ENCODE measurements around the gene C2orf72.
"Not testable (repeated sequence)": the region's sequence is repeated elsewhere in the genome, so short reads cannot be mapped to it uniquely, and the experiment has no call there.

The C2orf72 gene

GRCh38 chr2:231004930-231005329 lies 32.4 kb upstream of the C2orf72 start:
- H3K9me3 ChIP-seq; in situ Hi-C loops (cut with MboI; ENCODE audit: low sequenced_read_pairs); H3K4me1 ChIP-seq; DNase-seq (ENCODE audit: low spot score in 2 of 2); H3K36me3 ChIP-seq (replicated peaks); H3K27me3 ChIP-seq (ENCODE audit: low read depth); H3K4me3 ChIP-seq: not testable (repeated sequence)

GRCh38 chr2:231007286-231008098 lies 29.8 kb upstream of the C2orf72 start:
- no peak overlapping the region for H3K4me3 ChIP-seq
- no peaks in the 10 kb centered on the region for H3K36me3 ChIP-seq (replicated peaks)
- no peaks in the 10 kb centered on the region for H3K4me1 ChIP-seq
- in situ Hi-C loops (cut with MboI; ENCODE audit: low sequenced_read_pairs): no loop called here
- no peak for DNase-seq (ENCODE audit: low spot score in 2 of 2)
- H3K9me3 ChIP-seq: no peaks in the 10 kb centered on the region
- H3K27me3 ChIP-seq (ENCODE audit: low read depth): no peaks in the 10 kb centered on the region

- Histone ChIP-seq H3K4me3 (no peak overlapping the region), H3K4me1 (no peaks in the 10 kb centered on the region), H3K27me3 (ENCODE audit: low read depth) (no peaks in the 10 kb centered on the region), H3K9me3 (no peaks in the 10 kb centered on the region), H3K36me3 (replicated peaks) (no peaks in the 10 kb centered on the region)
- DNase-seq (ENCODE audit: low spot score in 2 of 2): no peak
- in situ Hi-C loops (cut with MboI; ENCODE audit: low sequenced_read_pairs): no loop called here
Measured at GRCh38 chr2:231008131-231008530, 29.2 kb upstream of the C2orf72 start.

DNA sequence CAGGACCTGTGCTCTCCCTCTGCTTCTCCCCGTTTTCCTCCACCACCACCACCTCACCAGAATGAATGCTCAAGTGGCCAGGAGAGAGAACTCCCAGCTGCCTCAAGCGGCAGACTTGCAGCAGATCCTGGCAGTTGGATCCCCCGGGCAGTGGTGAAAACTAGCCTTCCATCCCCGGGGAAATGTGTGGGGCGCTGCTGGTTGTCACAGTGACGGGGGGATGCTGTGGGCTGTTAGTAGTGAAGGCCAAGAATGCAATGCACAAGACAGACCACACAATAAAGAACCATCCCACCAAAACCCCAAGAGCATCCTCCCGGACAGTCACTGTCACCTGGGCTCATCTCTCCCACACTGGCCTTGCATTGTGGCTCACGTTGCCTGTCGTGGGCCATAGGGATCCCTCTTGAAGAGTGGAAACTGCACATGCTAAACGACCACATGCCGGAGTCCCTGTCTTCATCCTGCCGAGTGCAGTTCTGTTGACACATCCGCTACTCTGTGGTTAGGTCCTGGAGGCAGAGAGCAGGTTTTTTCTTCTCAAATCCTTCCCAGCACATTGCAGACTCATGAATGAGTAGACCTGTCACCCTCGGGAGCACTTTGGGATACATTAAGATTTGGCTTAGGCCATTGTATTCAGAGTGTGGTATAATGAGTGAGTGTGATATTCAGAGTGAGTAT lies 27.9 kb upstream of the C2orf72 start:
- Histone ChIP-seq H3K4me1 (no peaks in the 10 kb centered on the region), H3K27me3 (ENCODE audit: low read depth) (no peaks in the 10 kb centered on the region), H3K4me3 (no peak overlapping the region), H3K9me3 (no peaks in the 10 kb centered on the region), H3K36me3 (replicated peaks) (no peaks in the 10 kb centered on the region)
- no peak for DNase-seq (ENCODE audit: low spot score in 2 of 2)
- in situ Hi-C loops (cut with MboI; ENCODE audit: low sequenced_read_pairs): no loop called here

GRCh38 chr2:231010201-231010730 lies 27.1 kb upstream of the C2orf72 start:
- Histone ChIP-seq H3K9me3 (no peaks in the 10 kb centered on the region), H3K4me3 (no peak overlapping the region), H3K27me3 (ENCODE audit: low read depth) (no peaks in the 10 kb centered on the region), H3K36me3 (replicated peaks) (no peaks in the 10 kb centered on the region), H3K4me1 (no peaks in the 10 kb centered on the region)
- in situ Hi-C loops (cut with MboI; ENCODE audit: low sequenced_read_pairs): no loop called here
- DNase-seq (ENCODE audit: low spot score in 2 of 2): no peak

DNA sequence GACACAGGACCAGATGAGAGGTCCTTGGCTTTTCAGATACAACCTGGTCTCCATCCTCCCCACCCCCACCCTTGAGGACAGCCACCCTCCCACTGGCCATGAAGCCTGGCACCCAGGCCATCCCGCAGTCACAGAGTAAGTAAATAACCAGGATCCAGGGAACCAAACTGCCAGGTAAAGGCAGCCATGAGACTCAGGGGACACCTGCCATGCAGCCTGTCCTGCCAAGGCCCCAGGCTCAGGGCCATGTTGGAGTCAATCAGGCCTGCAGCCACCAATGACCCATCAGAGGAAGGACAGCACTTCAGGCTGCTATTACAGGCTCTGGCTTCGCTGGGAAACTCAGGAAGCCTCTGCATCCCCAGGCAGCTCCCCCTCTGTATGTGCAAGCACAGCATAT lies 25.8 kb upstream of the C2orf72 start:
- H3K4me3 ChIP-seq: no peak overlapping the region
- no peaks in the 10 kb centered on the region for H3K27me3 ChIP-seq (ENCODE audit: low read depth)
- H3K9me3 ChIP-seq: no peaks in the 10 kb centered on the region
- in situ Hi-C loops (cut with MboI; ENCODE audit: low sequenced_read_pairs): no loop called here
- no peaks in the 10 kb centered on the region for H3K4me1 ChIP-seq
- DNase-seq (ENCODE audit: low spot score in 2 of 2): no peak
- H3K36me3 ChIP-seq (replicated peaks): no peaks in the 10 kb centered on the region

DNA sequence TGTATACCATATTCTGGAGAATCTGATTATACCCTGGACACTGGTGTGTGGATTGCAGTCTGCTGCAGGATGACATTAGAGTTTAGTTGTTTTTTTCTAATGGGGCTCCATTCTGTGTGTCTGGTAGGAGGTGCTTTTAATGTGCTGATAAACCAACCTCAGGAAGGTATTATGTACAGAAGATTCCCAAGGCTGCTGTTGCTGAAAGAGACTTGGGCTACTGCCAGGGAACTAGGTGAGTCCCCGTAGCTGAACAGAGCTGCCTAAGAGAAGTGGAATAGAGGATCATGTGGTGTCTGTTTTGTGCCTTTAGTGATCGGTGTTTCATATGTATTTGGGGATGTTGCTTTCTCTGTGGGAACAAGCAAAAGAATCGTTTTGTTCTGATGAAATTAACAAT lies 24.9 kb upstream of the C2orf72 start:
- H3K36me3 ChIP-seq (replicated peaks): no peaks in the 10 kb centered on the region
- H3K9me3 ChIP-seq: no peaks in the 10 kb centered on the region
- H3K4me3 ChIP-seq: no peak overlapping the region
- no peaks in the 10 kb centered on the region for H3K4me1 ChIP-seq
- in situ Hi-C loops (cut with MboI; ENCODE audit: low sequenced_read_pairs): no loop called here
- DNase-seq (ENCODE audit: low spot score in 2 of 2): no peak
- H3K27me3 ChIP-seq (ENCODE audit: low read depth): no peaks in the 10 kb centered on the region

DNA sequence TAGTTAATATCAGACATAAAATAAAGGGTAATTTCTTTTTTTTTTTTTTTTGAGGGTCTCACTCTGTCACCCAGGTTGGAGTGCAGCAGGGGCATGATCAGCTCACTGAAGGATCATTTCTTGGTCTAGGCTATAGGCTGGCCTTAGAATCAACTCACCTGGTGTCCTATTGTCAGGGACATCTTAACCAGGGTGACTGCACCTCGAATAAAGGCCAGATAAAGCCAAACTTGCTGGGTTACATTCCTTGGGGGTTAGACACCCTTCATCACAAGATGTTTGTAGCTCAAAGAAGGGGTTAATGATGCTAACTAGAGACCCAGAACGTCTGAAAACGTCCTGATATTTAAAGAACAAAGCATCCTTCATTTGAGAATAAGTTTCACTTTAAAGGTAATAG lies 23.5 kb upstream of the C2orf72 start:
- no peaks in the 10 kb centered on the region for H3K27me3 ChIP-seq (ENCODE audit: low read depth)
- no peak for DNase-seq (ENCODE audit: low spot score in 2 of 2)
- in situ Hi-C loops (cut with MboI; ENCODE audit: low sequenced_read_pairs): no loop called here

GRCh38 chr2:231015478-231015877 lies 21.8 kb upstream of the C2orf72 start:
- Histone ChIP-seq H3K9me3 (no peaks in the 10 kb centered on the region), H3K27me3 (ENCODE audit: low read depth) (no peaks in the 10 kb centered on the region), H3K36me3 (replicated peaks) (no peaks in the 10 kb centered on the region), H3K4me1 (no peaks in the 10 kb centered on the region), H3K4me3 (no peak overlapping the region)
- in situ Hi-C loops (cut with MboI; ENCODE audit: low sequenced_read_pairs): no loop called here
- DNase-seq (ENCODE audit: low spot score in 2 of 2): no peak

More for the DNA sequence above, 23.5 kb upstream of the C2orf72 start:
- Histone ChIP-seq H3K4me3 (no peak overlapping the region), H3K9me3 (no peaks in the 10 kb centered on the region), H3K36me3 (replicated peaks) (no peaks in the 10 kb centered on the region), H3K4me1 (no peaks in the 10 kb centered on the region)

DNA sequence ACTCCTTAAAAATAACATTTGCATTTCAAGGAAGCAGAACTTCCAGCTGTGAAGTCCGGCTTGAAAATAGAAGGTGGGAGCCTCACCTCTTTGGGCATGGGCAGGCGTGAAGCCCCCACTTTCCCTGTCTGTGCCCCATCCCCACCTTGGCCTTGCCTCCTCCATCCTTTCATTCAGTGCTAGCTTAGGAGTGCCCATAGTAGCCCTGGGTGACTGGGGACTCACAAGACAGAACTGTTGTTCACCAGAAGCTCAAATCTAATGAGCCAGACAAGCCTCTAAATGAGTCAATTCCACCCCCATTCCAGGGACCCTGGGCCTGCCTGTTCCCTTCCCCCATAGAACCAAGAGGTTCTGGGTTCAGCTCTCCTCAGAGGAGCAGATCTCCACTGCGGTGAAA lies 21.4 kb upstream of the C2orf72 start:
- no peaks in the 10 kb centered on the region for H3K27me3 ChIP-seq (ENCODE audit: low read depth)
- in situ Hi-C loops (cut with MboI; ENCODE audit: low sequenced_read_pairs): no loop called here
- no peaks in the 10 kb centered on the region for H3K9me3 ChIP-seq
- no peak overlapping the region for H3K4me3 ChIP-seq
- no peaks in the 10 kb centered on the region for H3K4me1 ChIP-seq
- DNase-seq (ENCODE audit: low spot score in 2 of 2): no peak
- H3K36me3 ChIP-seq (replicated peaks): no peaks in the 10 kb centered on the region

- Histone ChIP-seq H3K4me3 (no peak overlapping the region), H3K27me3 (ENCODE audit: low read depth) (no peaks in the 10 kb centered on the region), H3K9me3 (no peaks in the 10 kb centered on the region), H3K4me1 (no peaks in the 10 kb centered on the region), H3K36me3 (replicated peaks) (no peaks in the 10 kb centered on the region)
- no peak for DNase-seq (ENCODE audit: low spot score in 2 of 2)
- in situ Hi-C loops (cut with MboI; ENCODE audit: low sequenced_read_pairs): no loop called here
Measured at GRCh38 chr2:231016566-231017230, 20.6 kb upstream of the C2orf72 start.

GRCh38 chr2:231017231-231017598 lies 20.1 kb upstream of the C2orf72 start:
- Histone ChIP-seq H3K27me3 (ENCODE audit: low read depth) (no peaks in the 10 kb centered on the region), H3K4me1 (no peaks in the 10 kb centered on the region), H3K4me3 (no peak overlapping the region), H3K36me3 (replicated peaks) (no peaks in the 10 kb centered on the region), H3K9me3 (no peaks in the 10 kb centered on the region)
- no peak for DNase-seq (ENCODE audit: low spot score in 2 of 2)
- in situ Hi-C loops (cut with MboI; ENCODE audit: low sequenced_read_pairs): no loop called here

DNA sequence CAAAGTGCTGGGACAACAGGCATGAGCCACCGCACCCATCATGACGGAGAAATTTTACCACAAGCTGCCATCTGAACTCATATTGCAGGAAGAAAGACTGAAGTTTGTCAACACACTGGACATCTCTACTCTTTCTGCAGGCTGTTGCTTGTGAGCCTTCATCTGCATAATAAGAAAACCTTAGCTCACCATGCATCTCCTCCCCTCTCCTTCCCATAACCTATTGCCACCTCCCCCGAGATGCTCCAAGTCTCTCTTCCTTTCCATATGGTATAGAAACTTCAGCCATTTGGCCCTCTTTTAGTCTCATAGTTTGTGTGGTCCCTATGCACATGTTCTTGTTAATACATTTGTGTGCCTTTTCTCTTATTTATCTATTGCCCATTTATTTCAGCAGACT lies 19.1 kb upstream of the C2orf72 start:
- in situ Hi-C loops (cut with MboI; ENCODE audit: low sequenced_read_pairs): no loop called here
- DNase-seq (ENCODE audit: low spot score in 2 of 2): no peak
- Histone ChIP-seq H3K27me3 (ENCODE audit: low read depth) (no peaks in the 10 kb centered on the region), H3K4me1 (no peaks in the 10 kb centered on the region), H3K36me3 (replicated peaks) (no peaks in the 10 kb centered on the region), H3K9me3 (no peaks in the 10 kb centered on the region), H3K4me3 (no peak overlapping the region)

DNA sequence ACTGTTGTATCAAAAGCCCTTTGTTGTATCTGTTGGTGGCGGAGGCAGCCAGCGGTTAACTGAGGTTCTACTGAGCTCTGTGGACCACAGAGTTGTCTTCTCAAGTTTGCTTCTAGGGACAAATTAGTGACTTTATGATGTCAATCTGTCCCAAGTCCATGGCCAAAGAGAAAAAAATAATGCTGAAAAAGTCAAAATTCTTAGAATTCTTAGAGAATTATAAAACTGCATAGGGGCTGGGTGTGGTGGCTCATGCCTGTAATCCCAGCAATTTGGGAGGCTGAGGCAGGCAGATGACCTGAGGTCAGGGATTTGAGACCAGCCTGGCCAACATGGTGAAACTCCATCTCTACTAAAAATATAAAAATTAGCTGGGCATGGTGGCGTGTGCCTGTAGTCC lies 12.3 kb upstream of the C2orf72 start:
- in situ Hi-C loops (cut with MboI; ENCODE audit: low sequenced_read_pairs): not testable (repeated sequence)

More for the DNA sequence above, 12.3 kb upstream of the C2orf72 start:
- not testable (repeated sequence) for H3K4me3 ChIP-seq; H3K36me3 ChIP-seq (replicated peaks); H3K4me1 ChIP-seq; DNase-seq (ENCODE audit: low spot score in 2 of 2); H3K9me3 ChIP-seq; H3K27me3 ChIP-seq (ENCODE audit: low read depth)

Data from HAP-1 (cell line).